DMS 273 (cell line): ENCODE data around the gene DCAF10.
"Not testable (repeated sequence)": the region's sequence is repeated elsewhere in the genome, so short reads cannot be mapped to it uniquely, and the experiment has no call there.

Experiments
- DNase-seq: peaks from one replicate; lab custom pipeline; 2025; ENCODE audit not compliant: unreplicated experiment; lab: John Stamatoyannopoulos, UW

DCAF10 gene

GRCh38 chr9:37788332-37788731 is 12.3 kb upstream of the DCAF10 start:
- no peak for DNase-seq

GRCh38 chr9:37790096-37790495 is 10.5 kb upstream of the DCAF10 start:
- no peak for DNase-seq

GRCh38 chr9:37792122-37792521 is 8.5 kb upstream of the DCAF10 start:
- DNase-seq, result no peak

- no peak for DNase-seq
These were observed 4.4 kb upstream of the DCAF10 start for GRCh38 chr9:37796232-37796631.

GRCh38 chr9:37798677-37799076 is 1.9 kb upstream of the DCAF10 start:
- DNase-seq, result no peak

- peak; percentile 69 for DNase-seq
These were observed 772 bp downstream of the DCAF10 start for GRCh38 chr9:37801287-37801850.

- DNase-seq, result no peak
These were observed 1.5 kb downstream of the DCAF10 start for GRCh38 chr9:37801959-37802711.

- DNase-seq, result no peak
These were observed 5.7 kb downstream of the DCAF10 start for GRCh38 chr9:37806271-37806670.

- not testable (repeated sequence) for DNase-seq
These were observed 9.1 kb downstream of the DCAF10 start for GRCh38 chr9:37809676-37810075.

- no peak for DNase-seq
These were observed 11.4 kb downstream of the DCAF10 start for GRCh38 chr9:37811906-37812476.

GRCh38 chr9:37812773-37813379 is 12.3 kb downstream of the DCAF10 start:
- DNase-seq, result no peak

- no peak for DNase-seq
These were observed 18.3 kb downstream of the DCAF10 start for GRCh38 chr9:37818849-37819248.

GRCh38 chr9:37820142-37820541 is 19.5 kb downstream of the DCAF10 start:
- DNase-seq, result no peak

- DNase-seq, result not testable (repeated sequence)
These were observed 24.6 kb downstream of the DCAF10 start for GRCh38 chr9:37825174-37825573.

GRCh38 chr9:37827483-37828165 is 27.0 kb downstream of the DCAF10 start:
- DNase-seq, result no peak

GRCh38 chr9:37835821-37836220 is 35.2 kb downstream of the DCAF10 start:
- no peak for DNase-seq

GRCh38 chr9:37836386-37836785 is 35.8 kb downstream of the DCAF10 start:
- DNase-seq, result no peak

GRCh38 chr9:37839496-37840461 is 39.2 kb downstream of the DCAF10 start:
- DNase-seq, result no peak

GRCh38 chr9:37840560-37841194 is 40.1 kb downstream of the DCAF10 start:
- no peak for DNase-seq

GRCh38 chr9:37852222-37852621 is 51.6 kb downstream of the DCAF10 start:
- no peak for DNase-seq
